Neutrophil (primary cell): Measurements from ENCODE around the gene ARFGEF3.

ENCODE experiments used
- H3K27ac ChIP-seq: fragments of 200-600 bp; sonication (generic); 2 replicates; pipeline ENCODE4 v1.5.1; 2016; ENCODE audit warnings: mild to moderate bottlenecking, moderate library complexity
- H3K27me3 ChIP-seq: fragments of 200-600 bp; sonication (generic); 2 replicates; pipeline ENCODE4 v1.6.0; 2016; ENCODE audit warnings: mild to moderate bottlenecking
- H3K36me3 ChIP-seq: fragments of 200-600 bp; sonication (generic); 2 replicates; pipeline ENCODE4 v1.5.1; 2017
- H3K4me1 ChIP-seq, 2 experiments: fragments of 200-600 bp in 1 of 2; sonication (generic) in 1 of 2; 1 replicate in 1 of 2; 2 replicates in 1 of 2; pipeline versions ENCODE4 v1.5.1 to v1.6.1; 2013 to 2016; ENCODE audit warnings: low read depth in 1 of 2, low read length in 1 of 2, mild to moderate bottlenecking in 1 of 2, moderate library complexity in 1 of 2; ENCODE audit not compliant: control insufficient read depth in 1 of 2, insufficient read depth in 1 of 2
- H3K4me3 ChIP-seq, 2 experiments: fragments of 200-600 bp in 1 of 2; sonication (generic) in 1 of 2; 1 replicate in 1 of 2; 2 replicates in 1 of 2; pipeline ENCODE4 v1.5.1; 2013 to 2016; ENCODE audit warnings: low read depth in 1 of 2, low read length in 1 of 2, mild to moderate bottlenecking in 1 of 2, moderate library complexity in 1 of 2
- H3K9me3 ChIP-seq: fragments of 200-600 bp; sonication (generic); 2 replicates; pipeline ENCODE4 v1.5.1; 2016
- CTCF ChIP-seq: fragments of 200-600 bp; sonication (generic); IDR thresholded peaks from 2 replicates; pipeline ENCODE4 v1.5.1; 2016; ENCODE audit warnings: antibody characterized with exemption

Gene ARFGEF3

GRCh38 chr6:138142806-138143205, 18.9 kb upstream of the ARFGEF3 start:
- Histone ChIP-seq H3K9me3 (no peaks in the 10 kb centered on the region), H3K27me3 (peaks cover 30% of the 10 kb centered on the region), H3K4me1 (no peaks in the 10 kb centered on the region), H3K27ac (no peak overlapping the region), H3K4me3 (no peak overlapping the region), H3K36me3 (no peaks in the 10 kb centered on the region)
- TF ChIP-seq CTCF = no peak

- Histone ChIP-seq H3K4me1 (no peaks in the 10 kb centered on the region), H3K27me3 (peaks cover 42% of the 10 kb centered on the region), H3K27ac (no peak overlapping the region), H3K4me3 (no peak overlapping the region), H3K9me3 (no peaks in the 10 kb centered on the region), H3K36me3 (no peaks in the 10 kb centered on the region)
- TF ChIP-seq CTCF = no peak
These were observed 16.3 kb upstream of the ARFGEF3 start for GRCh38 chr6:138145402-138145801.

GRCh38 chr6:138146544-138146943, 15.2 kb upstream of the ARFGEF3 start:
- no peaks in the 10 kb centered on the region for H3K36me3 ChIP-seq
- H3K27ac ChIP-seq = no peak overlapping the region
- H3K9me3 ChIP-seq = no peaks in the 10 kb centered on the region
- H3K27me3 ChIP-seq = peaks cover 34% of the 10 kb centered on the region
- no peak for TF ChIP-seq CTCF
- no peak overlapping the region for H3K4me3 ChIP-seq
- H3K4me1 ChIP-seq = no peaks in the 10 kb centered on the region

- H3K4me1 ChIP-seq = no peaks in the 10 kb centered on the region
- no peak overlapping the region for H3K27ac ChIP-seq
- TF ChIP-seq CTCF = no peak
- H3K36me3 ChIP-seq = no peaks in the 10 kb centered on the region
- no peak overlapping the region for H3K4me3 ChIP-seq
- no peaks in the 10 kb centered on the region for H3K9me3 ChIP-seq
- peaks cover 70% of the 10 kb centered on the region for H3K27me3 ChIP-seq
These were observed 6.3 kb upstream of the ARFGEF3 start for GRCh38 chr6:138155443-138155842.

DNA sequence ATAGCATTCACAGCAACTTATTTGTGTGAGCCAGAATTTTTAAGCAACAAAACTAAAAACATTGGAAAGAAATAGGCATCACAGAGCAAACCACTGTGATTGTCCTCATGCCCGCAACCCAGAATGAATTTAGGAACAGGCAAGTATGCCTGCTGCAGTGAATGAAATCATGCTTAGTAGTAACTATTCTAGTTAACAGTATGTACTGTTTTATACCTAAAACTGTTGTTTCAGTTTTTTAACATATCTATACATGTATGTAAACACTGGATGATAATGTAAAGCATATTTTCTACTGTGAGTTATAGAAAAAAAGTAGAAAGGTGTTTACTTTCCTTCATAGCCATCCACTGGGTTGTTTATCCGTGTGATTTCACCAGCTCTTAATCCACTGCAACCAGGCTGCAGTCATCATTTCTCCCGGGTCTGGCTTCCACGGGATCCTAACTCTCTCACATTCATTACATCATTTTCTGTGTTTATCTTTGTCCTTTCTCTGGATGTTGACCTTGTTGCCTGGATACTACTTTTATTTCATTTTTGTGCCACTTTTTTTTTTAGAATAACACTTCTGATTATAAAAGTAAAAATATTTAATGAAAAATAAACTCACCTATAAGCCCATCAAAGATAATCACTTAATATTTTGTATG, 3.6 kb upstream of the ARFGEF3 start:
- no peak overlapping the region for H3K4me3 ChIP-seq
- H3K27ac ChIP-seq = no peak overlapping the region
- H3K9me3 ChIP-seq = no peaks in the 10 kb centered on the region
- no peak for TF ChIP-seq CTCF
- no peaks in the 10 kb centered on the region for H3K36me3 ChIP-seq
- H3K4me1 ChIP-seq = peaks cover 14 to 21% of the 10 kb centered on the region in 2 experiments
- H3K27me3 ChIP-seq = peaks cover 91% of the 10 kb centered on the region

GRCh38 chr6:138159246-138159645, 2.5 kb upstream of the ARFGEF3 start:
- no peaks in the 10 kb centered on the region for H3K9me3 ChIP-seq
- no peak overlapping the region for H3K4me3 ChIP-seq
- H3K27ac ChIP-seq = no peak overlapping the region
- no peak for TF ChIP-seq CTCF
- no peaks in the 10 kb centered on the region for H3K36me3 ChIP-seq
- H3K27me3 ChIP-seq = peaks cover 99% of the 10 kb centered on the region
- peaks cover 14 to 30% of the 10 kb centered on the region in 2 experiments for H3K4me1 ChIP-seq
